Suprapubic skin (tissue), 4 donors: ENCODE measurements around the gene EDN1. TPM values are rescaled to one million over a fixed set of nuclear protein-coding genes. Genes with fewer than 3 reads are reported as not detected.

Source experiments
- DNase-seq, 2 donors: peaks; one replicate each; pipeline ENCODE4 v3.0.0-alpha.2; 2019; ENCODE audit warnings: low spot score in 2 of 2
- H3K27ac ChIP-seq: fragments of 200-600 bp; sonication (generic); one replicate; pipeline ENCODE4 v1.5.1; 2019
- H3K27me3 ChIP-seq: fragments of 200-600 bp; sonication (generic); one replicate; pipeline ENCODE4 v1.5.1; 2019
- H3K36me3 ChIP-seq: fragments of 200-600 bp; sonication (generic); one replicate; pipeline ENCODE4 v1.5.1; 2019
- H3K4me1 ChIP-seq: fragments of 200-600 bp; sonication (generic); one replicate; pipeline ENCODE4 v1.5.1; 2019
- H3K4me3 ChIP-seq: fragments of 200-600 bp; sonication (generic); one replicate; pipeline ENCODE4 v1.5.1; 2019; ENCODE audit warnings: mild to moderate bottlenecking
- H3K9me3 ChIP-seq: fragments of 200-600 bp; sonication (generic); one replicate; pipeline ENCODE4 v1.5.1; 2019
- CTCF ChIP-seq, 2 donors: fragments of 200-600 bp in 1 of 2; fragments of 450-650 bp in 1 of 2; sonication (generic) in 1 of 2; IDR thresholded peaks; one replicate each; pipeline ENCODE4 v1.5.1; 2016 to 2019; ENCODE audit warnings: antibody characterized with exemption in 2 of 2, mild to moderate bottlenecking in 1 of 2, moderate library complexity in 1 of 2
- EP300 ChIP-seq: sonication (generic); formaldehyde crosslinking; IDR thresholded peaks from one replicate; pipeline ENCODE4 v1.6.1; 2017; ENCODE audit warnings: antibody characterized with exemption
- POLR2A ChIP-seq, 2 donors: fragments of 450-650 bp; IDR thresholded peaks; one replicate each; pipeline ENCODE4 v1.6.1; 2017; ENCODE audit warnings: antibody characterized with exemption in 2 of 2, mild to moderate bottlenecking in 2 of 2, moderate library complexity in 2 of 2
- POLR2AphosphoS5 ChIP-seq, 3 donors: sonication (generic); formaldehyde crosslinking; IDR thresholded peaks; one replicate each; pipeline ENCODE4 v1.6.1; 2017; ENCODE audit warnings: antibody characterized with exemption in 3 of 3
- WGBS: methylation state at CpG from one replicate; pipeline ENCODE4 v1.1.5; 2018; 5-methylcytosine and 5-hydroxymethylcytosine counted together
- total RNA-seq, 4 donors: library from RNA; depleted of rRNA; stranded (reverse); fragments of >200 nt; gene quantifications; one replicate each; pipeline ENCODE4 v1.1.0, GENCODE V29; 2016

Gene EDN1
- total RNA-seq, 4 donors from 2014 or later: 18.7 to 23.3 (median 20.7) TPM

GRCh38 chr6:12291839-12292604 is 1.9 kb downstream of the EDN1 start:
- Histone ChIP-seq H3K4me3 (peak overlapping the region; percentile 55), H3K27me3 (no peaks in the 10 kb centered on the region), H3K9me3 (no peaks in the 10 kb centered on the region), H3K4me1 (peaks cover 81% of the 10 kb centered on the region), H3K36me3 (no peaks in the 10 kb centered on the region), H3K27ac (peak overlapping the region; percentile 9)
- WGBS: 53% methylated on average over 14 of the region's 15 CpGs
- TF ChIP-seq EP300: no peak
- no peak for TF ChIP-seq POLR2A (IDR thresholded peaks at IDR 0.05)
- no peak for TF ChIP-seq POLR2AphosphoS5 (IDR thresholded peaks at IDR 0.05)
- TF ChIP-seq CTCF (IDR thresholded peaks at IDR 0.05): no peak
- no peak for DNase-seq

GRCh38 chr6:12293235-12293930 is 3.2 kb downstream of the EDN1 start:
- no peak for TF ChIP-seq CTCF (IDR thresholded peaks at IDR 0.05)
- no peak for TF ChIP-seq EP300
- TF ChIP-seq POLR2AphosphoS5 (IDR thresholded peaks at IDR 0.05): no peak
- no peak for TF ChIP-seq POLR2A (IDR thresholded peaks at IDR 0.05)
- H3K36me3 ChIP-seq: no peaks in the 10 kb centered on the region
- no peaks in the 10 kb centered on the region for H3K9me3 ChIP-seq
- H3K27ac ChIP-seq: peak overlapping the region; percentile 5
- peaks cover 73% of the 10 kb centered on the region for H3K4me1 ChIP-seq
- 69% methylated on average over 4 of the region's 4 CpGs for WGBS
- DNase-seq: no peak
- H3K27me3 ChIP-seq: no peaks in the 10 kb centered on the region
- peak overlapping the region; percentile 55 for H3K4me3 ChIP-seq

- H3K4me1 ChIP-seq: peaks cover 65% of the 10 kb centered on the region
- H3K27ac ChIP-seq: peak overlapping the region; percentile 40
- no peaks in the 10 kb centered on the region for H3K36me3 ChIP-seq
- no peak for TF ChIP-seq POLR2A (IDR thresholded peaks at IDR 0.05)
- peak overlapping the region; percentile 55 for H3K4me3 ChIP-seq
- WGBS: 51% methylated on average over 7 of the region's 7 CpGs
- H3K9me3 ChIP-seq: no peaks in the 10 kb centered on the region
- DNase-seq: no peak
- no peaks in the 10 kb centered on the region for H3K27me3 ChIP-seq
Measured at GRCh38 chr6:12293931-12294807, 4.0 kb downstream of the EDN1 start.

GRCh38 chr6:12294851-12295536 is 4.8 kb downstream of the EDN1 start:
- Histone ChIP-seq H3K9me3 (no peaks in the 10 kb centered on the region), H3K27me3 (no peaks in the 10 kb centered on the region), H3K36me3 (no peaks in the 10 kb centered on the region), H3K27ac (peak overlapping the region; percentile 68), H3K4me3 (peak overlapping the region; percentile 15), H3K4me1 (peaks cover 60% of the 10 kb centered on the region)
- no peak for DNase-seq
- WGBS: 67% methylated on average over 3 of the region's 3 CpGs
- TF ChIP-seq CTCF (IDR thresholded peaks at IDR 0.05) (no peak), POLR2A (IDR thresholded peaks at IDR 0.05) (no peak), EP300 (no peak), POLR2AphosphoS5 (IDR thresholded peaks at IDR 0.05) (no peak)

DNA sequence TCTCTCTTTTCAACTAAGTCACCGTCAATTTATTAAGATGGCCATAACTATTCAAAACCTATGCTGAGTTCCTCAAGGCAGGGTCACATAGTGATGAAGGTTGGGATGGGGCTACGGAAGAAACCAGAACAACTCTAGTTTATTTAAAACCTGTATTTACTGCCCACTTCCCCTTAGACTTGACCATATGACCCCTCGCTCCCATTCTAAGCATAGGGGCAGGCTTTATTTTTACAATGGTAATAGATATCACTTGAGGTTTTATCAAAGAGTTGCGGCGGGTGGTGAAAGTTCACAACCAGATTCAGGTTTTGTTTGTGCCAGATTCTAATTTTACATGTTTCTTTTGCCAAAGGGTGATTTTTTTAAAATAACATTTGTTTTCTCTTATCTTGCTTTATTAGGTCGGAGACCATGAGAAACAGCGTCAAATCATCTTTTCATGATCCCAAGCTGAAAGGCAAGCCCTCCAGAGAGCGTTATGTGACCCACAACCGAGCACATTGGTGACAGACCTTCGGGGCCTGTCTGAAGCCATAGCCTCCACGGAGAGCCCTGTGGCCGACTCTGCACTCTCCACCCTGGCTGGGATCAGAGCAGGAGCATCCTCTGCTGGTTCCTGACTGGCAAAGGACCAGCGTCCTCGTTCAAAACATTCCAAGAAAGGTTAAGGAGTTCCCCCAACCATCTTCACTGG is 5.5 kb downstream of the EDN1 start:
- no peaks in the 10 kb centered on the region for H3K9me3 ChIP-seq
- H3K27me3 ChIP-seq: no peaks in the 10 kb centered on the region
- no peaks in the 10 kb centered on the region for H3K36me3 ChIP-seq
- H3K4me1 ChIP-seq: peaks cover 52% of the 10 kb centered on the region
- 57% methylated on average over 14 of the region's 14 CpGs for WGBS
- TF ChIP-seq POLR2A (IDR thresholded peaks at IDR 0.05) (no peak), POLR2AphosphoS5 (IDR thresholded peaks at IDR 0.05) (no peak), CTCF (IDR thresholded peaks at IDR 0.05) (no peak), EP300 (no peak)
- DNase-seq: no peak
- H3K4me3 ChIP-seq: peak overlapping the region; percentile 15
- peak overlapping the region; percentile 68 for H3K27ac ChIP-seq
